Tibial artery (tissue), 4 donors: ENCODE results near the gene TICAM1.
"Not testable (repeated sequence)": the region's sequence is repeated elsewhere in the genome, so short reads cannot be mapped to it uniquely, and the experiment has no call there.

Source experiments
- DNase-seq, 2 donors: peaks; one replicate each; pipeline ENCODE4 v3.0.0-alpha.2; 2019
- H3K27ac ChIP-seq, 2 donors: fragments of 200-600 bp; sonication (generic) in 1 of 2; 1 replicate in 1 of 2; 2 replicates in 1 of 2; pipeline ENCODE4 v1.5.1; 2018 to 2019; ENCODE audit warnings: mild to moderate bottlenecking in 1 of 2
- H3K27me3 ChIP-seq, 2 donors: fragments of 200-600 bp; sonication (generic) in 1 of 2; one replicate each; pipeline versions ENCODE4 v1.5.1 to v1.6.0; 2016 to 2019
- H3K36me3 ChIP-seq, 3 donors: fragments of 200-600 bp; sonication (generic) in 2 of 3; one replicate each; pipeline ENCODE4 v1.5.1; 2016 to 2019; ENCODE audit warnings: mild to moderate bottlenecking in 2 of 3
- H3K4me1 ChIP-seq, 4 donors: fragments of 200-600 bp; sonication (generic) in 2 of 4; 1 replicate in 3 of 4; 2 replicates in 1 of 4; pipeline ENCODE4 v1.5.1; 2016 to 2019
- H3K4me3 ChIP-seq, 2 donors: fragments of 200-600 bp; sonication (generic) in 1 of 2; 1 replicate in 1 of 2; 2 replicates in 1 of 2; pipeline ENCODE4 v1.5.1; 2018 to 2019; ENCODE audit warnings: mild to moderate bottlenecking in 2 of 2
- H3K9me3 ChIP-seq, 3 donors: fragments of 200-600 bp; sonication (generic) in 1 of 3; one replicate each; pipeline ENCODE4 v1.5.1; 2016 to 2019
- intact Hi-C: fragments of 100-400 bp; cut with DNase I; formaldehyde crosslinking; loops from one replicate; pipeline ENCODE4 v1.15.0; 2023; ENCODE audit warnings: low total_unique reads
- TF ChIP-seq, protein P1 (sequence below), 2 experiments: fragments of 200-600 bp in 1 of 2; fragments of 450-650 bp in 1 of 2; IDR thresholded peaks; one replicate each; pipeline ENCODE4 v1.5.1; 2017 to 2019; ENCODE audit warnings: antibody characterized with exemption in 2 of 2, mild to moderate bottlenecking in 1 of 2, moderate library complexity in 1 of 2

Gene TICAM1

DNA sequence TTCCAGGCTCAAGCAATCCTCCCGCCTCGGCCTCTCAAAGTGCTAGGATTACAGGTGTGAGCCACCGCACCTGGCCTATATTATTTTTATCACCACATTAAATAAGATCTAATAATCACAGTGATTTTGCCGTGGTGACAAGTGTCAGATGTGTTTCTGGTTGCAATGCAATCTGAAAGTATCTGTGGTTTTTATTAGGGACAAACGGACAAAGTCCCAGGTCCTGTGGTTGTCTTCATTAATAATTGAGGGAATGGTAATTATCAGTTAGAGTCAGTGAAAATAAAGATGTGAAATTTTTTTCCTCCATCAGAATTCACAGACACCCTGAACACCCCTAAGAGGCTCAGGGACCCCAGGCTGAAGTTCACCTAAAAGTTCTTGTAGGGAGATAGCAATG is 1.3 kb upstream of the TICAM1 start:
- H3K4me1 ChIP-seq: peaks cover 0 to 28% (median 18%) of the 10 kb centered on the region in 4 donors
- no peak overlapping the region for H3K4me3 ChIP-seq
- TF ChIP-seq, protein P1, sequence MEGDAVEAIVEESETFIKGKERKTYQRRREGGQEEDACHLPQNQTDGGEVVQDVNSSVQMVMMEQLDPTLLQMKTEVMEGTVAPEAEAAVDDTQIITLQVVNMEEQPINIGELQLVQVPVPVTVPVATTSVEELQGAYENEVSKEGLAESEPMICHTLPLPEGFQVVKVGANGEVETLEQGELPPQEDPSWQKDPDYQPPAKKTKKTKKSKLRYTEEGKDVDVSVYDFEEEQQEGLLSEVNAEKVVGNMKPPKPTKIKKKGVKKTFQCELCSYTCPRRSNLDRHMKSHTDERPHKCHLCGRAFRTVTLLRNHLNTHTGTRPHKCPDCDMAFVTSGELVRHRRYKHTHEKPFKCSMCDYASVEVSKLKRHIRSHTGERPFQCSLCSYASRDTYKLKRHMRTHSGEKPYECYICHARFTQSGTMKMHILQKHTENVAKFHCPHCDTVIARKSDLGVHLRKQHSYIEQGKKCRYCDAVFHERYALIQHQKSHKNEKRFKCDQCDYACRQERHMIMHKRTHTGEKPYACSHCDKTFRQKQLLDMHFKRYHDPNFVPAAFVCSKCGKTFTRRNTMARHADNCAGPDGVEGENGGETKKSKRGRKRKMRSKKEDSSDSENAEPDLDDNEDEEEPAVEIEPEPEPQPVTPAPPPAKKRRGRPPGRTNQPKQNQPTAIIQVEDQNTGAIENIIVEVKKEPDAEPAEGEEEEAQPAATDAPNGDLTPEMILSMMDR (IDR thresholded peaks at IDR 0.05): no peak
- peaks cover 0 to 8% (median 0%) of the 10 kb centered on the region in 3 donors for H3K36me3 ChIP-seq
- H3K27me3 ChIP-seq: no peaks in the 10 kb centered on the region
- intact Hi-C loops: no loop called here
- H3K9me3 ChIP-seq: no peaks in the 10 kb centered on the region
- DNase-seq: no peak
- H3K27ac ChIP-seq: no peak overlapping the region

GRCh38 chr19:4831979-4832340 is 448 bp upstream of the TICAM1 start:
- H3K9me3 ChIP-seq, intact Hi-C loops, DNase-seq: not testable (repeated sequence)

DNA sequence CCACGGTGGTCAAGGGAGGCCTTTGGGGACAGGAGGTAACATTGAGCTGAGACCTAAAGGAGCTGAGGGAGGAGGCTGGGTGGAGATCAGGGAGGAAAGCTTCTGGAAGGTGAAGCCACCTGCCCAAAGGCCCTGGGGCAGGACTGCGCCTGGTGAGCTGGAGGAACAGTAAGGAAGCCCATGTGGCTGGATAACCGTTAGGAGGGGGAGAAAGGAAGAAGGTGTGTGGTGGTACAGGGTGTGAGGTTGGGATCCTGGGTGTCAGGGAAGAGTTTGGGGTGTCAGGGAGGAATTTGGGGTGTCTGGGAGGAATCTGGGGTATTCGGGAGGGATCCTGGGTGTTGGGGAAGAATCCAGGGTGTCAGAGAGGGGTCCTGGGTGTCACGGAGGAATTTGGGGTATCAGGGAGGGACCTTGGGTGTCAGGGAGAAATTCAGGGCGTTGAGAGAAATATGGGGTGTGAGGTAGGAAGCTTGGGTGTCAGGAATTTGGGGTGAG is 695 bp downstream of the TICAM1 start:
- Histone ChIP-seq H3K27me3 (no peaks in the 10 kb centered on the region), H3K27ac (peak overlapping the region; percentile 95 to 96), H3K4me1 (peaks cover 0 to 28% (median 18%) of the 10 kb centered on the region in 4 donors), H3K4me3 (peak overlapping the region; percentile 82 to 83), H3K36me3 (no peaks in the 10 kb centered on the region), H3K9me3 (no peaks in the 10 kb centered on the region)
- intact Hi-C loops: no loop called here
- DNase-seq: no peak
- TF ChIP-seq, protein P1 (IDR thresholded peaks at IDR 0.05): no peak

More at GRCh38 chr19:4831979-4832340, 448 bp upstream of the TICAM1 start:
- Histone ChIP-seq H3K27ac (peak overlapping the region; percentile 95 to 96), H3K4me3 (peak overlapping the region; percentile 82 to 83), H3K4me1 (peaks cover 0 to 28% (median 18%) of the 10 kb centered on the region in 4 donors)
- not testable (repeated sequence) for H3K27me3 ChIP-seq, H3K36me3 ChIP-seq

DNA sequence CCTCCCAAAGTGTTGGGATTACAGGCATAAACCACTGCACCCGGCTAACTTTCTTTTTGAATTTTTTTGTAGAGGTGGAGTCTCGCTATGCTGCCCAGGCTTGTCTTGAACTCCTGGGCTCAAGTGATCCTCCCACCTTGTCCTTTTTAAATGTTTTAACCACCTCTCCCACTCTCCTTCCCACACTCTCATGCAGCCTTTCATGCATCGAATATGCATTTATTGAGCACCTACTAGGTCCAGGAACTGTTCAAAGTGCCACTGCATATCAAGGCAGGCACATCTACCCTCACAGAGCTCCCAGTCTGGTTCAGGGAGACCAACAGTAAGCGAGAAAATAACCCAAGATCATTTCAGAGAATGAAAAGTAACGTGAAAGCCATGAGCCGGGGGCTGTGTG is 1.2 kb downstream of the TICAM1 start:
- peak overlapping the region; percentile 95 to 96 for H3K27ac ChIP-seq
- peaks cover 0 to 28% (median 18%) of the 10 kb centered on the region in 4 donors for H3K4me1 ChIP-seq
- no peak for DNase-seq
- intact Hi-C loops: no loop called here
- TF ChIP-seq, protein P1 (IDR thresholded peaks at IDR 0.05): no peak
- H3K4me3 ChIP-seq: peak overlapping the region; percentile 82 to 83
- no peaks in the 10 kb centered on the region for H3K27me3 ChIP-seq
- no peaks in the 10 kb centered on the region for H3K9me3 ChIP-seq
- no peaks in the 10 kb centered on the region for H3K36me3 ChIP-seq

- peaks cover 0 to 28% (median 18%) of the 10 kb centered on the region in 4 donors for H3K4me1 ChIP-seq
- intact Hi-C loops: no loop called here
- peaks cover 0 to 8% (median 0%) of the 10 kb centered on the region in 3 donors for H3K36me3 ChIP-seq
- TF ChIP-seq, protein P1 (IDR thresholded peaks at IDR 0.05): no peak
- H3K27ac ChIP-seq: peak overlapping the region; percentile 6 to 21
- no peaks in the 10 kb centered on the region for H3K9me3 ChIP-seq
- no peak overlapping the region for H3K4me3 ChIP-seq
- H3K27me3 ChIP-seq: no peaks in the 10 kb centered on the region
- DNase-seq: no peak
These were observed 2.4 kb downstream of the TICAM1 start for GRCh38 chr19:4829001-4829712.

DNA sequence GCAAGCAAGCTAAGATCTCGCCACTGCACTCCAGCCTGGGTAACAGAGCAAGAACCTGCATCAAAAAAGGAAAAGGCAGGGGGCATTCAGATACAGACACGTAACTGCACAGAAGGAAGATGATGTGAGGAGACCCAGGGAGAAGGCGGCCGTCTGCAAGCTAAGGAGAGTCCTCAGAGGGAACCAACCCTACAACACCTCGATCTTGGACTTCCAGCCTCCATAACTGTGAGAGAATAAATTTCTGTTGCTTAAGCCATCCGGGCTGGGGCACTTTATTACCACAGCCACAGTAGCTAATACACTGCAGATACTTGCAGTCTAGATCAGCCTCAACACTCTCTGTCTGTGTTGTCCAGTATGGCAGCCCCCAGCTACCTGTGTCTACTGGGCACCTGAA is 7.9 kb downstream of the TICAM1 start:
- H3K27ac ChIP-seq: no peak overlapping the region
- H3K9me3 ChIP-seq: no peaks in the 10 kb centered on the region
- TF ChIP-seq, protein P1 (IDR thresholded peaks at IDR 0.05): no peak
- DNase-seq: no peak
- H3K4me1 ChIP-seq: peaks cover 0 to under 1% (median 0%) of the 10 kb centered on the region in 4 donors
- no peak overlapping the region for H3K4me3 ChIP-seq
- H3K27me3 ChIP-seq: no peaks in the 10 kb centered on the region
- intact Hi-C loops: no loop called here
- peaks cover 5 to 32% (median 6%) of the 10 kb centered on the region in 3 donors for H3K36me3 ChIP-seq

GRCh38 chr19:4822354-4822753 is 9.2 kb downstream of the TICAM1 start:
- DNase-seq, intact Hi-C loops, H3K27me3 ChIP-seq, H3K4me3 ChIP-seq, H3K4me1 ChIP-seq, H3K27ac ChIP-seq, H3K9me3 ChIP-seq: not testable (repeated sequence)
- H3K36me3 ChIP-seq: peaks cover 15 to 44% (median 18%) of the 10 kb centered on the region in 3 donors
